ENCODE data around the gene ELAC1. TPM values are rescaled to one million over a fixed set of nuclear protein-coding genes. Genes with fewer than 3 reads are reported as not detected.

ELAC1 gene
- total RNA-seq, 1 experiment from 2014 or later = 4.0 TPM

DNA sequence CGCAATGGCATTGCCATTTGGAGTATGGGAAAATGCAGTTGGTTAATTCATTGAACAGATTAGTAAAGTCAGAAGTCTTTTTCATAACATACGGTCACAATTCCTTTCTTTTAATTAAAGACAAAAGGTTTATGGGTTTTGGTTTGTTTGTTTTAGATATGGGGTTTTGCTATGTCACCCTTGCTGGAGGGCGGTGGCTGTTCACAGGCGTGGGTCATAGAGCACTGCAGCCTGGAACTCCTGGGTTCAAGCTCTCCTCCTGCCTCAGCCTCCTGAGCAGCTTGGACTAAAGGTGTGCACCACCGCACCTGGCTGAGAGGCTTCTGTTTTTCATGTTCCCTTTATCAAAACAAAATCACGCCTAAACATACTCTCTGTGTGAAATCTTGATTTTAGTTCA lies 18.7 kb upstream of the ELAC1 start (continued):
- TF ChIP-seq, protein P1, sequence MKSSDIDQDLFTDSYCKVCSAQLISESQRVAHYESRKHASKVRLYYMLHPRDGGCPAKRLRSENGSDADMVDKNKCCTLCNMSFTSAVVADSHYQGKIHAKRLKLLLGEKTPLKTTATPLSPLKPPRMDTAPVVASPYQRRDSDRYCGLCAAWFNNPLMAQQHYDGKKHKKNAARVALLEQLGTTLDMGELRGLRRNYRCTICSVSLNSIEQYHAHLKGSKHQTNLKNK (CRISPR knock-in tag; IDR thresholded peaks at IDR 0.05) = no peak
- TF ChIP-seq JUN (CRISPR knock-in tag; IDR thresholded peaks at IDR 0.05) = no peak
- TF ChIP-seq, protein P2, sequence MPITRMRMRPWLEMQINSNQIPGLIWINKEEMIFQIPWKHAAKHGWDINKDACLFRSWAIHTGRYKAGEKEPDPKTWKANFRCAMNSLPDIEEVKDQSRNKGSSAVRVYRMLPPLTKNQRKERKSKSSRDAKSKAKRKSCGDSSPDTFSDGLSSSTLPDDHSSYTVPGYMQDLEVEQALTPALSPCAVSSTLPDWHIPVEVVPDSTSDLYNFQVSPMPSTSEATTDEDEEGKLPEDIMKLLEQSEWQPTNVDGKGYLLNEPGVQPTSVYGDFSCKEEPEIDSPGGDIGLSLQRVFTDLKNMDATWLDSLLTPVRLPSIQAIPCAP (CRISPR knock-in tag; IDR thresholded peaks at IDR 0.05) = no peak
- TF ChIP-seq, protein P3, sequence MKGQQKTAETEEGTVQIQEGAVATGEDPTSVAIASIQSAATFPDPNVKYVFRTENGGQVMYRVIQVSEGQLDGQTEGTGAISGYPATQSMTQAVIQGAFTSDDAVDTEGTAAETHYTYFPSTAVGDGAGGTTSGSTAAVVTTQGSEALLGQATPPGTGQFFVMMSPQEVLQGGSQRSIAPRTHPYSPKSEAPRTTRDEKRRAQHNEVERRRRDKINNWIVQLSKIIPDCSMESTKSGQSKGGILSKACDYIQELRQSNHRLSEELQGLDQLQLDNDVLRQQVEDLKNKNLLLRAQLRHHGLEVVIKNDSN (CRISPR knock-in tag; IDR thresholded peaks at IDR 0.05) = no peak

DNA sequence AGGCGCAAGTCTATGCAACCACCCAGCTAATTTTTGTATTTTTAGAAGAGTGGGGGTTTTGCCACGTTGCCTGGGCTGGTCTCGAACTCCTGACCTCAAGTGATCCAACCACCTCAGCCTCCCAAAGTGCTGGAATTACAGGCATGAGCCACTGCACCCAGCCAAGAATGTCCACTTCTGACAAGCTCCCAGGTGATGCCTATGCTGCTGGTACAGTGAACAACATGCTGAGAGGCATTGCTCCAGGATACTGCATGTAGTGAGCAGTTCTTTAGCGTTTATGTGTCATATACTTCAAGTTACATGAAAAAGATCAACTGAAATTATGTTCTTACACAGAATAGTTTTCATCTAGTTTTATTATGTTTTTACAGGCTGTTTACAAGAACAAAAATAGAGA lies 17.2 kb upstream of the ELAC1 start:
- POLR2A ChIA-PET = no interaction called here
- Mint-ChIP-seq H3K9me3 (no peaks in the 10 kb centered on the region), H3K4me3 (no peak overlapping the region), H3K36me3 (peaks cover 7% of the 10 kb centered on the region), H3K4me1 (peaks cover 7% of the 10 kb centered on the region), H3K27me3 (ENCODE audit: low read depth) (no peaks in the 10 kb centered on the region), H3K27ac (no peak overlapping the region)
- TF ChIP-seq, protein P4, sequence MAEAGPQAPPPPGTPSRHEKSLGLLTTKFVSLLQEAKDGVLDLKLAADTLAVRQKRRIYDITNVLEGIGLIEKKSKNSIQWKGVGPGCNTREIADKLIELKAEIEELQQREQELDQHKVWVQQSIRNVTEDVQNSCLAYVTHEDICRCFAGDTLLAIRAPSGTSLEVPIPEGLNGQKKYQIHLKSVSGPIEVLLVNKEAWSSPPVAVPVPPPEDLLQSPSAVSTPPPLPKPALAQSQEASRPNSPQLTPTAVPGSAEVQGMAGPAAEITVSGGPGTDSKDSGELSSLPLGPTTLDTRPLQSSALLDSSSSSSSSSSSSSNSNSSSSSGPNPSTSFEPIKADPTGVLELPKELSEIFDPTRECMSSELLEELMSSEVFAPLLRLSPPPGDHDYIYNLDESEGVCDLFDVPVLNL (CRISPR knock-in tag; IDR thresholded peaks at IDR 0.05; ENCODE audit: borderline replicate concordance, low read depth) = no peak
- TF ChIP-seq, protein P5, sequence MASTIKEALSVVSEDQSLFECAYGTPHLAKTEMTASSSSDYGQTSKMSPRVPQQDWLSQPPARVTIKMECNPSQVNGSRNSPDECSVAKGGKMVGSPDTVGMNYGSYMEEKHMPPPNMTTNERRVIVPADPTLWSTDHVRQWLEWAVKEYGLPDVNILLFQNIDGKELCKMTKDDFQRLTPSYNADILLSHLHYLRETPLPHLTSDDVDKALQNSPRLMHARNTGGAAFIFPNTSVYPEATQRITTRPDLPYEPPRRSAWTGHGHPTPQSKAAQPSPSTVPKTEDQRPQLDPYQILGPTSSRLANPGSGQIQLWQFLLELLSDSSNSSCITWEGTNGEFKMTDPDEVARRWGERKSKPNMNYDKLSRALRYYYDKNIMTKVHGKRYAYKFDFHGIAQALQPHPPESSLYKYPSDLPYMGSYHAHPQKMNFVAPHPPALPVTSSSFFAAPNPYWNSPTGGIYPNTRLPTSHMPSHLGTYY (CRISPR knock-in tag; IDR thresholded peaks at IDR 0.05) = no peak
- TF ChIP-seq ZNF138 (CRISPR knock-in tag; conservative IDR thresholded peaks at IDR 0.05) = no peak
- TF ChIP-seq SMAD4 (CRISPR knock-in tag; IDR thresholded peaks at IDR 0.05) = no peak
- TF ChIP-seq, protein P6, sequence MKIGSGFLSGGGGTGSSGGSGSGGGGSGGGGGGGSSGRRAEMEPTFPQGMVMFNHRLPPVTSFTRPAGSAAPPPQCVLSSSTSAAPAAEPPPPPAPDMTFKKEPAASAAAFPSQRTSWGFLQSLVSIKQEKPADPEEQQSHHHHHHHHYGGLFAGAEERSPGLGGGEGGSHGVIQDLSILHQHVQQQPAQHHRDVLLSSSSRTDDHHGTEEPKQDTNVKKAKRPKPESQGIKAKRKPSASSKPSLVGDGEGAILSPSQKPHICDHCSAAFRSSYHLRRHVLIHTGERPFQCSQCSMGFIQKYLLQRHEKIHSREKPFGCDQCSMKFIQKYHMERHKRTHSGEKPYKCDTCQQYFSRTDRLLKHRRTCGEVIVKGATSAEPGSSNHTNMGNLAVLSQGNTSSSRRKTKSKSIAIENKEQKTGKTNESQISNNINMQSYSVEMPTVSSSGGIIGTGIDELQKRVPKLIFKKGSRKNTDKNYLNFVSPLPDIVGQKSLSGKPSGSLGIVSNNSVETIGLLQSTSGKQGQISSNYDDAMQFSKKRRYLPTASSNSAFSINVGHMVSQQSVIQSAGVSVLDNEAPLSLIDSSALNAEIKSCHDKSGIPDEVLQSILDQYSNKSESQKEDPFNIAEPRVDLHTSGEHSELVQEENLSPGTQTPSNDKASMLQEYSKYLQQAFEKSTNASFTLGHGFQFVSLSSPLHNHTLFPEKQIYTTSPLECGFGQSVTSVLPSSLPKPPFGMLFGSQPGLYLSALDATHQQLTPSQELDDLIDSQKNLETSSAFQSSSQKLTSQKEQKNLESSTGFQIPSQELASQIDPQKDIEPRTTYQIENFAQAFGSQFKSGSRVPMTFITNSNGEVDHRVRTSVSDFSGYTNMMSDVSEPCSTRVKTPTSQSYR (CRISPR knock-in tag; IDR thresholded peaks at IDR 0.05) = no peak
- TF ChIP-seq OVOL2 (CRISPR knock-in tag; IDR thresholded peaks at IDR 0.05; ENCODE audit: borderline replicate concordance) = no peak
- TF ChIP-seq, protein P7, sequence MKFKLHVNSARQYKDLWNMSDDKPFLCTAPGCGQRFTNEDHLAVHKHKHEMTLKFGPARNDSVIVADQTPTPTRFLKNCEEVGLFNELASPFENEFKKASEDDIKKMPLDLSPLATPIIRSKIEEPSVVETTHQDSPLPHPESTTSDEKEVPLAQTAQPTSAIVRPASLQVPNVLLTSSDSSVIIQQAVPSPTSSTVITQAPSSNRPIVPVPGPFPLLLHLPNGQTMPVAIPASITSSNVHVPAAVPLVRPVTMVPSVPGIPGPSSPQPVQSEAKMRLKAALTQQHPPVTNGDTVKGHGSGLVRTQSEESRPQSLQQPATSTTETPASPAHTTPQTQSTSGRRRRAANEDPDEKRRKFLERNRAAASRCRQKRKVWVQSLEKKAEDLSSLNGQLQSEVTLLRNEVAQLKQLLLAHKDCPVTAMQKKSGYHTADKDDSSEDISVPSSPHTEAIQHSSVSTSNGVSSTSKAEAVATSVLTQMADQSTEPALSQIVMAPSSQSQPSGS (CRISPR knock-in tag; IDR thresholded peaks at IDR 0.05; ENCODE audit: borderline replicate concordance, low read depth) = no peak
- no peak for TF ChIP-seq TCF7 (CRISPR knock-in tag; IDR thresholded peaks at IDR 0.05; ENCODE audit: low read depth)
- no peak for TF ChIP-seq FOXP1 (CRISPR knock-in tag; IDR thresholded peaks at IDR 0.05; ENCODE audit: borderline replicate concordance)
- TF ChIP-seq ESRRA (CRISPR knock-in tag; IDR thresholded peaks at IDR 0.05; ENCODE audit: borderline replicate concordance) = no peak
- CTCF ChIA-PET = no interaction called here
- DNase-seq (ENCODE audit: low spot score) (no peak), ATAC-seq (no peak)

DNA sequence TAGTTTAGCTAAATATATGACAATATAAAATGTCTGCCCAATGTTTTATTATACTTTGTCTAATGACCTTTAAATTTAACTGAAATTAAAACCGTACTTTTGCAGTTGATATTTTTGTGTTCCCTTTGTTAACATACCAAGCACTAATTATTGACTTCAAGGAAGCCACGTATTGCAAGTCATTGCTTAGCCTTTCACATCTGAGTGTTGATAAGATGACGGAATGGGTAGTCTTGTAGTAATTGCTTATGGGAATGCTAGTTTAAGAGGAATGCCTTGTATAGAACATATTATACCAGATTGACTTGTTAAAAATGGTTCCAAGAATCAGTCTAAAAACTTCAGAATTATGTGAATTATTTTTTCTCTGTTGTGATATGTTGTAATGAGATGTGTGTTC lies 14.0 kb upstream of the ELAC1 start:
- ATAC-seq (no peak), DNase-seq (ENCODE audit: low spot score) (no peak)
- CTCF ChIA-PET = no interaction called here
- POLR2A ChIA-PET = no interaction called here
- Mint-ChIP-seq H3K4me3 (no peak overlapping the region), H3K27ac (no peak overlapping the region), H3K36me3 (no peaks in the 10 kb centered on the region), H3K4me1 (peaks cover 7% of the 10 kb centered on the region), H3K9me3 (no peaks in the 10 kb centered on the region), H3K27me3 (ENCODE audit: low read depth) (no peaks in the 10 kb centered on the region)
- TF ChIP-seq, protein P8, sequence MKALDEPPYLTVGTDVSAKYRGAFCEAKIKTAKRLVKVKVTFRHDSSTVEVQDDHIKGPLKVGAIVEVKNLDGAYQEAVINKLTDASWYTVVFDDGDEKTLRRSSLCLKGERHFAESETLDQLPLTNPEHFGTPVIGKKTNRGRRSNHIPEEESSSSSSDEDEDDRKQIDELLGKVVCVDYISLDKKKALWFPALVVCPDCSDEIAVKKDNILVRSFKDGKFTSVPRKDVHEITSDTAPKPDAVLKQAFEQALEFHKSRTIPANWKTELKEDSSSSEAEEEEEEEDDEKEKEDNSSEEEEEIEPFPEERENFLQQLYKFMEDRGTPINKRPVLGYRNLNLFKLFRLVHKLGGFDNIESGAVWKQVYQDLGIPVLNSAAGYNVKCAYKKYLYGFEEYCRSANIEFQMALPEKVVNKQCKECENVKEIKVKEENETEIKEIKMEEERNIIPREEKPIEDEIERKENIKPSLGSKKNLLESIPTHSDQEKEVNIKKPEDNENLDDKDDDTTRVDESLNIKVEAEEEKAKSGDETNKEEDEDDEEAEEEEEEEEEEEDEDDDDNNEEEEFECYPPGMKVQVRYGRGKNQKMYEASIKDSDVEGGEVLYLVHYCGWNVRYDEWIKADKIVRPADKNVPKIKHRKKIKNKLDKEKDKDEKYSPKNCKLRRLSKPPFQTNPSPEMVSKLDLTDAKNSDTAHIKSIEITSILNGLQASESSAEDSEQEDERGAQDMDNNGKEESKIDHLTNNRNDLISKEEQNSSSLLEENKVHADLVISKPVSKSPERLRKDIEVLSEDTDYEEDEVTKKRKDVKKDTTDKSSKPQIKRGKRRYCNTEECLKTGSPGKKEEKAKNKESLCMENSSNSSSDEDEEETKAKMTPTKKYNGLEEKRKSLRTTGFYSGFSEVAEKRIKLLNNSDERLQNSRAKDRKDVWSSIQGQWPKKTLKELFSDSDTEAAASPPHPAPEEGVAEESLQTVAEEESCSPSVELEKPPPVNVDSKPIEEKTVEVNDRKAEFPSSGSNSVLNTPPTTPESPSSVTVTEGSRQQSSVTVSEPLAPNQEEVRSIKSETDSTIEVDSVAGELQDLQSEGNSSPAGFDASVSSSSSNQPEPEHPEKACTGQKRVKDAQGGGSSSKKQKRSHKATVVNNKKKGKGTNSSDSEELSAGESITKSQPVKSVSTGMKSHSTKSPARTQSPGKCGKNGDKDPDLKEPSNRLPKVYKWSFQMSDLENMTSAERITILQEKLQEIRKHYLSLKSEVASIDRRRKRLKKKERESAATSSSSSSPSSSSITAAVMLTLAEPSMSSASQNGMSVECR (CRISPR knock-in tag; IDR thresholded peaks at IDR 0.05; ENCODE audit: borderline replicate concordance) = no peak
- TF ChIP-seq, protein P9, sequence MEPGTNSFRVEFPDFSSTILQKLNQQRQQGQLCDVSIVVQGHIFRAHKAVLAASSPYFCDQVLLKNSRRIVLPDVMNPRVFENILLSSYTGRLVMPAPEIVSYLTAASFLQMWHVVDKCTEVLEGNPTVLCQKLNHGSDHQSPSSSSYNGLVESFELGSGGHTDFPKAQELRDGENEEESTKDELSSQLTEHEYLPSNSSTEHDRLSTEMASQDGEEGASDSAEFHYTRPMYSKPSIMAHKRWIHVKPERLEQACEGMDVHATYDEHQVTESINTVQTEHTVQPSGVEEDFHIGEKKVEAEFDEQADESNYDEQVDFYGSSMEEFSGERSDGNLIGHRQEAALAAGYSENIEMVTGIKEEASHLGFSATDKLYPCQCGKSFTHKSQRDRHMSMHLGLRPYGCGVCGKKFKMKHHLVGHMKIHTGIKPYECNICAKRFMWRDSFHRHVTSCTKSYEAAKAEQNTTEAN (CRISPR knock-in tag; IDR thresholded peaks at IDR 0.05) = no peak
- TF ChIP-seq, protein P5 (CRISPR knock-in tag; IDR thresholded peaks at IDR 0.05) = no peak
